ENCODE data around the gene REC8. TPM values are rescaled to one million over a fixed set of nuclear protein-coding genes. Genes with fewer than 3 reads are reported as not detected.

The REC8 gene
- total RNA-seq, 1 donor from 2014 or later: 26.3 TPM

Small RNA genes lying within 50 kb of the gene (small RNA-seq; reads per million reads assigned to genes)
- gene AL136295.4: not detected
- not detected for gene CHMP4A
- not detected for gene IPO4
- not detected for gene IRF9
- not detected for gene MDP1
- gene RNA5SP383: 0.21 reads per million

Other genes starting within 250 kb of the REC8 start
- 8.5 TPM for gene DHRS4, start 218.3 kb upstream of the REC8 start, total RNA-seq
- gene DHRS4L2, start 183.2 kb upstream of the REC8 start, total RNA-seq: 3.7 TPM
- 28.8 TPM for gene CARMIL3, start 120.1 kb upstream of the REC8 start, total RNA-seq
- 16.8 TPM for gene CPNE6, start 100.5 kb upstream of the REC8 start, total RNA-seq
- 3.0 TPM for gene PCK2, start 77.8 kb upstream of the REC8 start, total RNA-seq
- 67.6 TPM for gene DCAF11, start 57.3 kb upstream of the REC8 start, total RNA-seq
- gene NRL, start 57.1 kb upstream of the REC8 start, total RNA-seq: 2.5 TPM
- gene FITM1, start 41.4 kb upstream of the REC8 start, total RNA-seq: not detected
- 30.4 TPM for gene PSME1, start 35.9 kb upstream of the REC8 start, total RNA-seq
- gene EMC9, start 30.5 kb upstream of the REC8 start, total RNA-seq: 15.5 TPM
- gene PSME2, start 25.5 kb upstream of the REC8 start, total RNA-seq: 38.8 TPM
- gene RNF31, start 24.6 kb upstream of the REC8 start, total RNA-seq: 24.5 TPM
- gene IRF9, start 10.8 kb upstream of the REC8 start, total RNA-seq: 38.5 TPM
- 19.4 TPM for gene IPO4, start 16.7 kb downstream of the REC8 start, total RNA-seq
- 21.5 TPM for gene TM9SF1, start 23.4 kb downstream of the REC8 start, total RNA-seq
- gene TSSK4, start 33.6 kb downstream of the REC8 start, total RNA-seq: not detected
- 33.2 TPM for gene CHMP4A, start 41.4 kb downstream of the REC8 start, total RNA-seq
- gene MDP1, start 44.0 kb downstream of the REC8 start, total RNA-seq: 16.1 TPM
- gene NEDD8, start 60.3 kb downstream of the REC8 start, total RNA-seq: 94.6 TPM
- gene GMPR2, start 60.8 kb downstream of the REC8 start, total RNA-seq: 48.9 TPM
- gene TINF2, start 70.5 kb downstream of the REC8 start, total RNA-seq: 37.6 TPM
- gene TGM1, start 91.1 kb downstream of the REC8 start, total RNA-seq: 3.0 TPM
- 31.4 TPM for gene RABGGTA, start 99.5 kb downstream of the REC8 start, total RNA-seq
- 10.4 TPM for gene DHRS1, start 127.7 kb downstream of the REC8 start, total RNA-seq
- 20.3 TPM for gene NOP9, start 127.8 kb downstream of the REC8 start, total RNA-seq
- 2.8 TPM for gene CIDEB, start 135.9 kb downstream of the REC8 start, total RNA-seq
- 1.8 TPM for gene LTB4R2, start 138.1 kb downstream of the REC8 start, total RNA-seq
- gene LTB4R, start 139.4 kb downstream of the REC8 start, total RNA-seq: 1.2 TPM
- 3.2 TPM for gene ADCY4, start 163.0 kb downstream of the REC8 start, total RNA-seq
- 0.69 TPM for gene RIPK3, start 167.9 kb downstream of the REC8 start, total RNA-seq
- gene NFATC4, start 196.1 kb downstream of the REC8 start, total RNA-seq: 5.5 TPM
- gene NYNRIN, start 226.9 kb downstream of the REC8 start, total RNA-seq: 13.8 TPM